Neutrophil (primary cell): Measurements from ENCODE around the gene LYRM1.

Experiments used
- H3K27ac ChIP-seq: fragments of 200-600 bp; sonication (generic); 2 replicates; pipeline ENCODE4 v1.5.1; 2016; ENCODE audit warnings: mild to moderate bottlenecking, moderate library complexity
- H3K27me3 ChIP-seq: fragments of 200-600 bp; sonication (generic); 2 replicates; pipeline ENCODE4 v1.6.0; 2016; ENCODE audit warnings: mild to moderate bottlenecking
- H3K36me3 ChIP-seq: fragments of 200-600 bp; sonication (generic); 2 replicates; pipeline ENCODE4 v1.5.1; 2017
- H3K4me1 ChIP-seq, 2 experiments: fragments of 200-600 bp in 1 of 2; sonication (generic) in 1 of 2; 1 replicate in 1 of 2; 2 replicates in 1 of 2; pipeline versions ENCODE4 v1.5.1 to v1.6.1; 2013 to 2016; ENCODE audit warnings: low read depth in 1 of 2, low read length in 1 of 2, mild to moderate bottlenecking in 1 of 2, moderate library complexity in 1 of 2; ENCODE audit not compliant: control insufficient read depth in 1 of 2, insufficient read depth in 1 of 2
- H3K4me3 ChIP-seq, 2 experiments: fragments of 200-600 bp in 1 of 2; sonication (generic) in 1 of 2; 1 replicate in 1 of 2; 2 replicates in 1 of 2; pipeline ENCODE4 v1.5.1; 2013 to 2016; ENCODE audit warnings: low read depth in 1 of 2, low read length in 1 of 2, mild to moderate bottlenecking in 1 of 2, moderate library complexity in 1 of 2
- H3K9me3 ChIP-seq: fragments of 200-600 bp; sonication (generic); 2 replicates; pipeline ENCODE4 v1.5.1; 2016
- CTCF ChIP-seq: fragments of 200-600 bp; sonication (generic); IDR thresholded peaks from 2 replicates; pipeline ENCODE4 v1.5.1; 2016; ENCODE audit warnings: antibody characterized with exemption

The LYRM1 gene

DNA sequence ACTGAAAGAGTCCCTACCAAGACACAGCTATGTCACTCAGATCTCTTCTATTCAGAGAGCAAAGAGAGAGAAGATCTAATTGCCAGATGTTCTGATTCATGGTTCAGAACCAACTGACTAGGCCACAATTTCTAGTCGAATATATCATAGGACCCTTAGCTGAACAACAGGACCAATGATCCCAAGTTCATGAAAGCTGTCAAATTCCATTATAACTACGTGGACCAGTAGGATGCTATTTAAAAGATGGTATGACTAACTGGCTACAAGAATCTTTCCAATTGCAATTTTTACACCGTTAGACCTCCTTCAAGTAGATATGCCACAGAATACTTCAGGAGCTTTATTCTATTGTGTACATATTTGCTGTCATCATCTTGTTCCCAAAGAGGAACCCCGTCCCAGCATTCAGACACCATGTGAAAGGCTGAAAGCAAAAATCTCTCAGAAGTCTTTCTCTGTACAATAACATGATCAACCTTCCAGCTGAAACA, 26.4 kb upstream of the LYRM1 start:
- Histone ChIP-seq H3K36me3 (no peaks in the 10 kb centered on the region), H3K4me3 (no peak overlapping the region), H3K27me3 (no peaks in the 10 kb centered on the region), H3K4me1 (peaks cover 19 to 32% of the 10 kb centered on the region in 2 experiments), H3K9me3 (no peaks in the 10 kb centered on the region), H3K27ac (peak overlapping the region; percentile 49)
- TF ChIP-seq CTCF = no peak

DNA sequence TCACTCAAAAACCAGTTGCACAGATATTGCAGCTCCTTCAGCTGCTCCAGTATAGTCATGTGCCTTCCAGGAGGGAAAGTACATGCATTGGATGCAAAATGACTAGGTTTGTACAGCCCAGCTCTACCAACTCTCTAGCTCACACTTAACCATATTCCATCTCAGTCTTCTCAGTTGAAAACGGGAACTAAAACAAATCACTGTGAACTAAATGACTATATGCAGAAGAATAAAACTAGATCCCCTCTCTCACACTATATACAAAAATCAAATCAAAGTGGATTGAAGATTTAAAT, 25.3 kb upstream of the LYRM1 start:
- H3K27ac ChIP-seq = no peak overlapping the region
- no peak for TF ChIP-seq CTCF
- no peaks in the 10 kb centered on the region for H3K9me3 ChIP-seq
- no peaks in the 10 kb centered on the region for H3K36me3 ChIP-seq
- H3K4me3 ChIP-seq = no peak overlapping the region
- peaks cover 19 to 24% of the 10 kb centered on the region in 2 experiments for H3K4me1 ChIP-seq
- H3K27me3 ChIP-seq = no peaks in the 10 kb centered on the region

DNA sequence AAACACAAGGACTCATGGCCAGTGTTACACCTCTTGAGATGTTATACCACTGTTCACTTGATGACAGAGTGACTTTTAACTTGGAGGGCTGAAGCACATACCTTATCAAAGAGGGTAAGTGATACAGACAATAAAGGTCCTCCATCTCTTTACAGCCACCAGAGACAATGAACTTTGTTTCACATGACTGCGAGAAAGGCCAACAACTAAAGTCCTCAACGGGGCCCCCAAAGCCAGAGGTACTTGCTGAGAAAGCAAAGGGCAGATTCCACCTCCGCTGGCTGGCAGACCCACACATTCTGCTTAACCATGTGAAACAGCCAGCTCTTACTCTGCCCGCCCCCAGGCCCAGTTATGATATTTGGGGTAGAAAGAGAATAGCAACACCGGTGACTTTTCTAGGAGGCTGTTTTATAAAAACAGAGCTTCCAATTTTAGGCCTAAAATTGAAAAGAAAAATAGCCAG, 21.9 kb upstream of the LYRM1 start:
- H3K27me3 ChIP-seq = no peaks in the 10 kb centered on the region
- H3K4me1 ChIP-seq = peaks cover 35 to 38% of the 10 kb centered on the region in 2 experiments
- no peak for TF ChIP-seq CTCF
- H3K4me3 ChIP-seq = no peak overlapping the region
- no peak overlapping the region for H3K27ac ChIP-seq
- no peaks in the 10 kb centered on the region for H3K9me3 ChIP-seq
- H3K36me3 ChIP-seq = no peaks in the 10 kb centered on the region

DNA sequence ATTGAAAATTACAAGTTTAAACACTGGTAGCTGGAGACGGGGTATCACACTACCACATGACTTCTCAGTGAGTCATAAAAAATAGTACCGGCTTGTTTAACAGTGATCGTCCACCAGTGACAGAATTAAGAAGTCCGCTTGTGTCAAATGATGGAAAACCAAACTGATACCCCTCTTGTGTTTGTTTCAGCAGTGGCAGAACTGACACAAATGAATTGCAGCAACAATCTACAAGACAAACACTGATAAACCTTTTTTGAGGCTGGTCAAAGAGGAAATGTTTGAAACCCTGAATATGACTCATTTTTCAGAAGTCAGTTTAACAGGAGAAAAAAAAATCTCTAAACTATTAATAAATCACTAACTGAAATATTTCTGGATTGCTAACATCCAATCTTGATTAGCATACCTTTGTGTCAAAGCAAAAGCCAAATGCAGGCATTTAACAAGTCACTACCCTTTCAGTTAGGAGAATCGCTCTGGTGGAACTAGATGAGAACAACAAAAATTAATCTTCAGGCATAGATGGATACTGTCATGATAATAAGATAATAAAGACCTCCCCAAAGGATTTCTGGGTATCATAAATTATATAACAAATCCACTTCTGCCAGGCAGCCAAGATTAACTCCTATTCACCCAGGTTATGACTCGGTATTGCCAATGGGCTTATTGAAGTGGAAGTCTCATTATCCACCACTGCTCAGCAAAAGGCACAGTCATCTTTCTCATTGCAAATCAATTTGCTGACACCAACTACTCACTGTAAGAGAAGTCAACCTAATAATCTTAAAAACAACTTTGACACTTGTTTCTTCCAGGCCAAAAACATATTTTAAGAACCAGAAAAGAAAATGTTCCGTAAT, 21.2 kb upstream of the LYRM1 start:
- H3K4me1 ChIP-seq = peaks cover 37 to 38% of the 10 kb centered on the region in 2 experiments
- no peak for TF ChIP-seq CTCF
- no peaks in the 10 kb centered on the region for H3K27me3 ChIP-seq
- H3K27ac ChIP-seq = no peak overlapping the region
- no peaks in the 10 kb centered on the region for H3K36me3 ChIP-seq
- no peaks in the 10 kb centered on the region for H3K9me3 ChIP-seq
- H3K4me3 ChIP-seq = no peak overlapping the region

DNA sequence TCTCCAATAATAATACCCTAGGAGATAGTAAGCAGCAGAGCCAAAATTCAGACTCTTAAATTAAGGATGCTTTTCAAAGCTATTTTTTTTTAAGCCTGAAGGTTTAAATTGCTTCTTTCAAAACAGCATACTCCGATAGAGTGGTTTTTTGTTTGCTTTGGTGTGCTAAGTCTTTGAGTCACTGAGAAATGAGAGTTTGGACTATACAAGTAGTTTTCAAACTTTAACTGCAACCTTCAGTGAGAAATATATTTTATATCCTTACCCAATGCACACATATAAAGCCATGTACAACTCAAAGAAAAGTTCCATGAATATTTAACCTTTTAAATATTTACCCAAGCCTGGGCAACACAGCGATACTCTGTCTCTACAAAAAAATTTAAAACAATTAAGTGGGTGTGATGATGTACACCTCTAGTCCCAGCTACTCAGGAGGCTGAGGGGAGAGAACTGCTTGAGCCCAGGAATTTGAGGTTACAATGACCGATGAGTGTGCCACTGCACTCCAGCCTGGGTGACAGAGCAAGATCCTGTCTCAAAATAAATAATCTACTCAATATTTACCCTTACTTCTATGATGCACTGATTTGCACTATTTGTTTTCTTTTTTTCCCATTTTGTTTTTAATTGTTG, 19.6 kb upstream of the LYRM1 start:
- no peak for TF ChIP-seq CTCF
- H3K27ac ChIP-seq = peak overlapping the region; percentile 48
- no peak overlapping the region for H3K4me3 ChIP-seq
- peaks cover 27 to 30% of the 10 kb centered on the region in 2 experiments for H3K4me1 ChIP-seq
- H3K27me3 ChIP-seq = no peaks in the 10 kb centered on the region
- H3K9me3 ChIP-seq = no peaks in the 10 kb centered on the region
- no peaks in the 10 kb centered on the region for H3K36me3 ChIP-seq
